Measurements from ENCODE around the gene RDH13.
"Not testable (repeated sequence)": the region's sequence is repeated elsewhere in the genome, so short reads cannot be mapped to it uniquely, and the experiment has no call there.

Gene RDH13

DNA sequence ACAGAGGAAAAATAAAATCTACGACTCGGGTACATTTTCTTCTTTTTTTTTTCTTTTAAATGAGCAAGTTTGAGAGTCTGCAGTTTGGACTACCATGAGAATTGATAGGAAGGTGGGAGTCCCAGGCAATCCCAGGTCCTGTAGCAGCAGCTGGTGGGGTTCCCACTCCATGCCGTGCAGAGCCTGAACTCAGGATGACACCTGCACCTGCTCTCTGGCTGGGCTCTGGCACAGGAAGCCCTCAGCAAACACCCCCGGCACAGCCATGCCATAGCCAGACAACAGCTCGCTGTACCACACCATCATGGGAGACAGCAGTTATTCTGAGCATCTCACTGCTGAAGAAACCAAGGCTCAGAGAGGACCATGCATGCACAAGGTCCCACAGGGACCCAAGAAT lies 18.7 kb downstream of the RDH13 start:
- no peak for DNase-seq

DNA sequence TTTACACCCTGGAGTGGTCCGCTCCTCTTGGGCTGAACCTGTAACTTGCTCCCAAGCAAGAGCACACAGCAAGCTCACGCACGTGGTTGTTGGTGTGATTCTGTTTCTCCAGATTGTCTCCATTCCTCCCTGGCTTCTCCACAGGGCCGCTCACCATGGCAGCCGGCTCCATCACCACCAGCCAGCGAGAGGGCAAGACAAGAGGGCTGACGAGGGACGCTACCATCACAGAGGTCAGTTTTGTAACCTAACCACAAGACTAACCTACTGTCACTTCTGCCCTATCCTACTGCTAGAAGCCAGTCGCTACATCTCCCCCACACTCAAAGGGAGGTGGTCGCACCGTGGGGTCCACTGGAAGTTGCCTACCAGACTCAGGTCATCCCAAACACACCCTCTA lies 20.3 kb downstream of the RDH13 start:
- DNase-seq: no peak

DNA sequence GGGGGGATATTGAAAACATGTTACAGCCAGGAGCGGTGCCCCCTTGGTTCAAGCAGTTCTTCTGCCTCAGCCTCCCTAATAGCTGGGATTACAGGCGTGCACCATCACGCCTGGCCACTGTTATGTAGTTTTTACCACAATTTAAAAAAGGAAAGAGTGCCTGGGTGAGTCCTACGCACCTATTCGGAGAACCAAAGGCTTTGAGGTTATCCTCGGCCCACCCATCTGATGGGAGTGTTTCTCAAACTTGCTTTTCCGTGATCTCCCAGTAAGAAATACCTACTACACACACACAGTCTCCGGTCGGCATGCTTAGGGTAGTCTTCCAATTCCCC lies 20.6 kb downstream of the RDH13 start:
- DNase-seq: no peak

DNA sequence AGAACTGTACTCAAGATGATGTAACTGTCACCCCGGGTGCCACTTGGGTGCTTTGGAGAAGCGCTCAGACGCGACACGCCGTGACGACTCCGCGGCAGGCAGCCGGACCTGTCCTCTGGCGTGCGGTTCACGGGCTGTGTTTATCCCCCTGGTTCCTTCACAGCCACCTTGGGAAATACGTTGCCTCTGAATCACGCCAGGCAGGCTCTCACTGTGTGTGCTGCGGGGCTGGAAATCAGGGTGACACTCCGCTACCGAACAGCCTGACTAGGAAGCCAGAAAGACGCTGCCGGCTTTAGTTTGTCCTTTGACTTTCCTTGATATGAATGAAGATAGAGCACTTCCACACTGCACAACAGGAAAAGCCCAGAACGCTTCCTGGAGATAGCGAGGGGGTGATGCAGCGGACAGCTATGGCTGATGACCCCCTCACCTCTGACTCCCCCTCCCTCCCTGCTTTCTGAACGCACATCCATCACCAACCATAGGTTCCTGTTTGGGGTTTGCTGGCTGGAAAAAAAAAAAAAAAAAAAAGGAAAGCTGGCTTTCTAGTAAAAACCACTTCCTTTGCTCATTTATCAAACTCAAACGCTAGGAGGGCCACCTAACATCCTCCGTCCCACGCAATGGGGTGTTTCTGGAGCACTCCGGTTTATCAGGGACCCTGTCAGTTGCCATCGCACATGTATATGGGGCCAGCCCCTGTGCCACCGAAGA lies 21.2 kb downstream of the RDH13 start:
- no peak for DNase-seq

DNA sequence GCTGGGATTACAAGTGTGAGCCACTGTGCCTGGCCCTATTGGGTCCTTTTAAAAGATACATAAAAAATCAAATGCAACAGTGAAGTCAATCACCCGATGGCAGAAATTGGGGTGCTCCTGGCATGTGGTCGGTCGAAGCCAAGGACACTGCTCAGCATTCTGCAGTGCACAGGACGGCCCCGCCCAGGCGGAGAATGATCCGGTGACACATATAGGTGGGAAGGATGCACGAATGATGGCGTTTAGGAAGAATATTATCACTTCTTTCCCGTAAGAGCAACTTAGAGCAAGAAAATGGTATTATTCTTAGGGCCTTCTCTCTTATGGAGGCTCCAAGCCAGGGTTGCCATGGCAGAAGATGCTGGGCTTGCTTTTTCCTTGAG lies 21.7 kb downstream of the RDH13 start:
- no peak for DNase-seq

DNA sequence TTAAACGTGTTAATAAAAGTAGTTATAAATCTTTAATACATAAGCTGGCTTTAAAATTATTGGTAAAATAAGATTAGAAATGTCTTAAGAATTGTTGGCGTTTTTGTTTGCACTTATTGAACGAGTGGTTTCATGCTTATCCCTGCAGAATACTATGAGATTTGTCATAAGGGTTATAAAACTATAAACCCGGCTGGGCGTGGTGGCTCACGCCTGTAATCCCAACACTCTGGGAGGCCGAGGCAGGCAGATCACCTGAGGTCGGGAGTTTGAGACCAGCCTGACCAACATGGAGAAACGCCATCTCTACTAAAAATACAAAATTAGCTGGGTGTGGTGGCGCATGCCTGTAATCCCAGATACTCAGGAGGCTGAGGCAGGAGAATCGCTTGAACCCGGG lies 22.3 kb downstream of the RDH13 start:
- not testable (repeated sequence) for DNase-seq

DNA sequence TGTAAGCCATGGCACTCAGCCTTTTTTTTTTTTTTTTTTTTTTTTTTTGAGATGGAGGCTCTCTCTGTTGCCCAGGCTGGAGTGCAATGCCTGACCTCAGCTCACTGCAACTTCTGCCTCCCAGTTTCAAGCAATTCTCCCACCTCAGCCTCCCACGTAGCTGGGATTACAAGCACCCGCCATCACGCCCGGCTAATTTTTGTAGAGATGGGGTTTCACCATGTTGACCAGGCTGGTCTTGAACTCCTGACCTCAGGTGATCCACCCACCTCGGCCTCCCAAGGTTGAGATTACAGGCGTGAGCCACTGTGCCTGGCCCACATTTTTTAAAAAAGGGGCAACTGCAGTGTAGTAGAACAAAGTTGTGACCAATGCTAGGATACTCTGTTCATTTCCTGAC lies 25.3 kb downstream of the RDH13 start:
- DNase-seq: not testable (repeated sequence)

DNA sequence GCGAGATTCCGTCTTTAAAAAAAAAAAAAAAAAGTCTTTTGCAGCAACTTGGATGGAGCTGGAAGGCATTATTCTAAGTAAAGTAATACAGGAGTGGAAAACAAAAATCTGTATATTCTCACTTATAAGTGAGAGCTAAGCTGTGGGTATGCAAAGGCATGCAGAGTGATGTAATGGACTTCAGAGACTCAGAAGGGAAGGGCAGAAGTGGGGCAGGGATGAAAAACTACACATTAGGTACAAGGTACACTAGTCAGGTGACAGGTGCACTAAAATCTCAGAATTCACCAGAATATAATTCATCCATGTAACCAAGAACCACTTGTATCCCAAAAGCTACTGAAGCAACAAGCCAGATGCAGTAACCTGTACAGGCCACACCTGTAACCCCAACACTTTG lies 26.9 kb downstream of the RDH13 start:
- DNase-seq: no peak

DNA sequence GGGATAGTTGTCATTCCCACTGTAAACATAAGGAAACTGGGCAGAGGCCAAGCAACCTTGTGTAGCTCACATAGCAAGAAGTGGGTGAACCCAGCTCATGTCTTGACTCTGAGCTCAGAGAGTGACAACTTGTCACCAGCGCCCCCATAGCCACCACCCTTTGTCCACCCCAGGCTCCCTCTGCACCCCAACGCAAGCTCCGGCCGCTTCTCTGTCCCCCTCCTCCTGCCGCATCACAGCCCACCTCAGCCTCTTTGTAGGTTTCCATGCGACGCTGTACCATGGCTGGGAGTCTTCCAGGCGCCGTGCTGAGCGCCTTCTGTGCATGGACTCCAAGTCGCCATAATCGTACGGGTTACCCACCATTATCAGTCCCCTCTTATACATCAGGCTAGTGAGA lies 28.2 kb downstream of the RDH13 start:
- no peak for DNase-seq

DNA sequence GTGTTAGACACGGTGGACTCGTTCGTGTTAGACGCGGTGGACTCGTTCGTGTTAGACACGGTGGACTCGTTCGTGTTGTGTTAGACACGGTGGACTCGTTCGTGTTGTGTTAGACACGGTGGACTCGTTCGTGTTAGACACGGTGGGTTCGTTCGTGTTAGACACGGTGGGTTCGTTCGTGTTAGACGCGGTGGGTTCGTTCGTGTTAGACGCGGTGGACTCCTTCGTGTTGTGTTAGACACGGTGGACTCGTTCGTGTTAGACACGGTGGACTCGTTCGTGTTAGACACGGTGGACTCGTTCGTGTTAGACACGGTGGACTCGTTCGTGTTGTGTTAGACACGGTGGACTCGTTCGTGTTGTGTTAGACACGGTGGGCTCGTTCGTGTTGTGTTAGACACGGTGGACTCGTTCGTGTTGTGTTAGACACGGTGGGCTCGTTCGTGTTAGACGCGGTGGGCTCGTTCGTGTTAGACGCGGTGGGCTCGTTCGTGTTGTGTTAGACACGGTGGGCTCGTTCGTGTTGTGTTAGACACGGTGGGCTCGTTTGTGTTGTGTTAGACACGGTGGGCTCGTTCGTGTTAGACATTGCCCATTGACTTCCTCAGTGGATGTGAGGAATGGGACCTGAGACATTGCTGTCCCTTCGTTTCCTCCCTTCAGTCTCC lies 29.8 kb downstream of the RDH13 start:
- DNase-seq: not testable (repeated sequence)

DNA sequence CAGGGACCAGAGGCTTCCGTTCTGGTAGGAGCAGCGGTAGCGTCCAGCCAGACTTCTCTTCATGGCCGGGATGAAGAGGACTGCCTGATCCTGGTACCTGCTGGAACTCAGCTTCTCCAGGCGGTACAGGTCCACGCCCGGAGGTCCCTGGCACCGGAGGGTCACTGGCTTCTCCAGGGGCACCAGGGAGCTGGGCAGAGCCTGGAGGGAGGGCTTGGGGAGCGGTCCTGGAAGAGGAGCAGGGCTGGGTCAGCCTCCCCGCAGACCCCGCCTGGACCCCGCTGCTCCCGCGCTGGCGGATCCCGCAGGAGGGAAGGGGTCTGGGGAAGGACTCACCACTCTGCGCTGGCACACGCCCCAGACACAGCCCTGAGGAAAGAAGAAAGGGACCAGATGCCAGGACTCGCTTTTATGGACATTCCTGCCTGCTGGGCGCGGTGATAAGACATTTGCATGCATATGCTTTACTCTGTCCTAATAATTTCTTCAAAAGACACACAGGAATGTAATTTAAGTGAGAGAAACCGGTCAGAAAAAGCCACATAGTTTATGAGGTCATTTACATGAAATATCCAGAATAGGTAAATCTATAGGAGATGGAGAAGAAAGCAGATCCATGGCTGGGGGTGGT lies 30.7 kb downstream of the RDH13 start:
- no peak for DNase-seq

DNA sequence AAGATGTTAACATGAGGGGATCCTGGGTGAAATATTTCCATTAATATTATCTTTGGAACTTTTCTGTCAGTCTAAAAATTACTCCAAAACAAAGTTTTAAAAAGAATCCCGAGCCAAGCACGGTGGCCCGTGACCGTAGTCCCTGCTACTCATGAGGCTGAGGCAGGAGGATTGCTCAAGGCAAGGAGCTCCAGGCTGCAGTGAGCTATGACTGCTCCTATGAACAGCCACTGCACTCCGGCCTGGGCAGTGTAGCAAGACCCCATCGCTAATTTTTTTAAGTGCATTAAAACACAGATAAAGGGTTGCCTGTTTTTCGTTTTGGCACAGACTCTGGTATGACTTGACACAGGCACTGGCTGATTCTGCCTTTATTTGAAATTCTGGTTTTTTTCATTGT lies 31.8 kb downstream of the RDH13 start:
- no peak for DNase-seq

DNA sequence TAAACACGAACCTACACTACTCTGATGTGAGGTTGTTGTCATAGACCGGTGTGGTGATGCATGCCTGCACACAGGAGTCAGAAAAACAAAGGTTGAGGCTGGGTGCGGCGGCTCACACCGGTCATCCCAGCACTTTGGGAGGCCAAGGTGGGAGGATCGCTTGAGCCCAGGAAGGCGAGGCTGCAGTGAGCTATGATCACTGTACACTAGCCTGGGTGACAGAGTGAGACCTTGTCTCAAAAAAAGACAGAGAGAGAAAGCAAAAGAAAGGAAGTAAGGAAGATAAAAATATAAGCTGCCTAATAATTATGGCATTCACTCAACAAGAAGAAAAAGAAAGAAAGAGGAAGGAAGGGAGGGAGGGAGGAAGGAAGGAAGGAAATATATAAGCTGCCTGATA lies 34.2 kb downstream of the RDH13 start:
- DNase-seq: no peak

DNA sequence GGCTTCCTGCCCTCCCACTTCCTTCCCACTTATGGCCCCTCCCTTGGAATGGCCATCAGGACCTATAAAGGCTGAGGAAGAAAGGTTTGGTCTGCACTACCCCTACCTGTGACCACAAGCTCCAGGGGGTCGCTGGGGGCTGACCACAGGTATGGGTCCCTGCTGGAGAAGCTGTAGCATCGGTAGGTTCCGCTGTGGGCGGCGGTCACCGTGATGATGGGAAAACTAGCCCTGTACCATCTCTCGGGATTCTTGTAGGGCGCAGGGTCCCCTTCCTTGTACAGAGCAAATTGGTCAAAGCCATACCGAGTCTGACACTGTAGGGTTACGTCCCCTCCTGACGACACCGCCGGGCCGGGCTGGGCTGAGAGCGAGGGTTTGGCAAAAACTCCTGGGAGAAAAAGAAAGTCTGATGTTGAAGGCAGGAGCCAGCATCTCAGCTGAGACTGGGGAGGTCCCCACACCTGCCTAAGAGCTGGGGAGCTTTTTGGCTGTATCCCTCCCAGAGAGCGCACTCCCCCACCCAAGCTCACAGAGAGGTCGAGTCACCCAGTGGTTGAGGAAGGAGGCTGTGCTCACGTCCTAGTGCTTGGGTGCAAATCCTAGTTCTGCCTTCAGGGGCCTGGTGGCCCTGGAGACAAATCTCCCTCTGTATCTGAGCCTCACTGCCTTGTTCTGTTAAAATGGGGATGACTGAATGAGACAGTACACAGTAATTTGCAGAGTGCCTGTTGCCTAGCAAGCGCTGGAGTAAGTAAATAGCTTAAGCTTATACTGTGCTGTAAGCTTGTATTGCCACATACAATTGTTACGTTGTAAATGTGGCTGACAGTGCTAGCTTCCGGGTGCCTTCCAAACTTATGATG lies 35.2 kb downstream of the RDH13 start:
- no peak for DNase-seq

DNA sequence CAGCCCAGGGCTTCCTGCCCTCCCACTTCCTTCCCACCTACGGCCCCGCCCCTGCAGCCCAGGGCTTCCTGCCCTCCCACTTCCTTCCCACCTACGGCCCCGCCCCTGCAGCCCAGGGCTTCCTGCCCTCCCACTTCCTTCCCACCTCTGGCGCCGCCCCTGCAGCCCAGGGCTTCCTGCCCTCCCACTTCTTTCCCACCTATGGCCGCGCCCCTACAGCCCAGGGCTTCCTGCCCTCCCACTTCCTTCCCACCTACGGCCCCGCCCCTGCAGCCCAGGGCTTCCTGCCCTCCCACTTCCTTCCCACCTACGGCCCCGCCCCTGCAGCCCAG lies 35.8 kb downstream of the RDH13 start:
- not testable (repeated sequence) for DNase-seq

DNA sequence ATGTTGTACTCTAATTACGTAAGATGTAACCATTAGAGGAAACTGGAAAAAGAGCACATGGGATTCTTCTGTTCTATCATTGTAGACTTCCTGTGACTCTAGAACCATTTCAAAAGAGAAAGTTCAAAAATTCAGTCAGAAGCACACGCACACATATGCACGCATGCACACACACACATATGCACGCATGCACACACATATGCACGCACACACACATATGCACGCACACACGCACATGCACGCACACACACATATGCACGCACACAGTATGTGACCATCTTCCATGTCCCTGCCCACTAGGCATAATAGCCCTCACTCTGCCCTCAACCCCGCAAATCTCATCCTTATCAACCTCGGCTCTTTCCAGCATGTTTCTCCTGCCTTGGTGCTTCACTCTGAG lies 38.8 kb downstream of the RDH13 start:
- DNase-seq: no peak

DNA sequence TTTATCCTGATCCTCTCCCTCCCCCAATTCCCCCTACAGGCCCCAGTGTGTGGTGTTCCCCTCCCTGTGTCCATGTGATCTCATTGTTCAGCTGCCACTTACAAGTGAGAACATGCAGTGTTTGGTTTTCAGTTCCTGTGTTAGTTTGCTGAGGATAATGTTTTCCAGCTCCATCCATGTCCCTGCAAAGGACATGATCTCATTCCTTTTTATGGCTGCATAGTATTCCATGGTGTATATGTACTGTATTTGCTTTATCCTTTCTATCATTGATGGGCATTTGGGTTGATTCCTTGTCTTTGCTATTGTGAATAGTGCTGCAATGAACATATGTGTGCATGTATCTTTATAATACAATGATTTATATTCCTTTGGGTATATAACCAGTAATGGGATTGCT lies 42.6 kb downstream of the RDH13 start:
- not testable (repeated sequence) for DNase-seq

DNA sequence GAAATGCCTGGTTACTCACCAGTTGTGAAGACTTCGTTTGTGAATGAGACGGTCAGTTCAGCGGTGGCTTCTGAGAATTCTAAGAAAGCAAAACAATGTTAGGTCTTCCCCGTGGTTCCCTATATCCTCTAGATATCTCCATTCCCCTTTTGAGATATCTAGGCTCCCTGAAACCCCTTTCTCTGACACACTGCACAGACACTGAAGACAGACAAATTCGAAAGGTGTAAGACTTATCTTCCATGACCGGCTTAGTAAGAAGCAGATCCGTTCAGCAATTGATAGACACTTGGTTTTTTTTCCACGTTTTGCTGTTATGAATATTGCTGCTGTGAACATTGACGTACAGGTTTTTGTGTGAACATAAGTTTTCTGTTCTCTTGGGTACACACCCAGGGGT lies 44.3 kb downstream of the RDH13 start:
- no peak for DNase-seq

DNA sequence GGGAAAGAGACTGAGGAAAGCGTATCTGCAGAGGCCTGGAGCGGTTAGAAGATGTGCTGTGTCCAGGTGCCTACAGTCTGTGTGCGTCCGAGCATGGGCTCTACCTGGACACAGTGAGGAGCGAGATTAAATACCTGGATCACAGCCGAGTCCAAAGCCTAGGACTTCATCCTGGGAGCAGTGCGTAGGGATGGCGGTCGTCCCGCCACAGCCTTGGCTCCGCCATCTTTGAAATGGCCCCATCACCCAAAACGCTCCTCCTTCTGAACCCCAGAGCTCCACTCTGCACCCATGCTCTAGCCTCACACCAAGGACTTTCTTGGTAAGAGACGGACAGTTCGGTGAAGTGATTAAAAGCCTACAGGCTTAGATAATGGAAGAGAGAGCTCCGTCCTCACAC lies 44.7 kb downstream of the RDH13 start:
- no peak for DNase-seq

DNA sequence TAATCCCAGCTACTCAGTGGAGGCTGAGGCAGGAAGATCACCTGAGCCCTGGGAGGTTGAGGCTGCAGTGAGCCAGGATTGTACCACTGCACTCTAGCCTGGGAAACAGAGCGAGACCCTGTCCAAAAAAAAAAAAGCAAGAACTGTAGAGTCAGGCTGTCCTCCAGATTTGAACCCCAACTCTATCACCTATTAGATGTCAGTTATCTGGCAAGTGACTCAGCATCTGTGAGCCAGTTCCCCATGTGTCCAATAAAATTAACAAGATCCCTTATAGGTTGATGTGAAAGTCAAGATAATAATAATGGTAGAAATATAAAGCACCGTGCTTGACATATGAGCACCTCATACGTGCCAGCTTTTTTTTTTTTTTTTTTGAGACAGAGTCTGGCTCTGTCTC lies 46.9 kb downstream of the RDH13 start:
- no peak for DNase-seq

DNA sequence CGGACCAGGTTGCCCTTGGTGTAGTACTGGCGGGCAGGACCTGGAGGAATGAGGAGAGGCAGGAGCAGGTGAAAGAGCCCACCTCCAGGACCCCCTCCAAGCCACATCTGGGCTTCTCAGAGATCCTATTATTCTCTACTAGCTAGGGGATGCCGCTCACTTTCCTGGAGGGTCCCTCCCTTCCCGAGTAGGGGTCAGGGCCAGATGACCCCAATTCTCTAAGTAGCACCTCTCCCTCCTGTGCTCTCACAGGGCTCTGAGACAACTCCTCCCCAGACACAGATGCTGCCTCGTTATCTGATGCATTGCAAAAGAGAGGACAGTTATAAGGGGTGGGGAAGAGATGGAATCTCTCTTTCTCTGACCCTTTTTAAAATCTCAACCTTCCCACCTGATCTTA lies 47.8 kb downstream of the RDH13 start:
- no peak for DNase-seq

DNA sequence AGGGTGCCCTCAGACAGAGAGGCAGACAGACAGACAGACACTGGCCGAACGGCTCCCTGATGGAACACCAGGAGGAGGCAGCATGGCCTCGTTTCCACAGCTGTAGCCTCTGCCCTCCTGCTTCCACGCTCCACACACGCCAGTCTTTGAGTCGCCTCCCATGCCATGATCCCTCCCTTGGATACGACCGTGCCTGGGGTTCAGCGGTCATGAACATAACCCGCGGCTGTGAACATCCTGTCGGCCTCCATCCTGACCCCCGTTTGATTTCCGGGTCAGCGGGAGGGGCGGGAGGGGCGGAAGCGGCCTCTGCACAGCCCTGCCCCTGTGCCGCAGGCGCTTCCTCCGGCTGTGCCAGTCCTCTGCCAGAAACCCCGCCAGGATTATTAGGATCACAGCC lies 48.2 kb downstream of the RDH13 start:
- peak; percentile 3 for DNase-seq

DNA sequence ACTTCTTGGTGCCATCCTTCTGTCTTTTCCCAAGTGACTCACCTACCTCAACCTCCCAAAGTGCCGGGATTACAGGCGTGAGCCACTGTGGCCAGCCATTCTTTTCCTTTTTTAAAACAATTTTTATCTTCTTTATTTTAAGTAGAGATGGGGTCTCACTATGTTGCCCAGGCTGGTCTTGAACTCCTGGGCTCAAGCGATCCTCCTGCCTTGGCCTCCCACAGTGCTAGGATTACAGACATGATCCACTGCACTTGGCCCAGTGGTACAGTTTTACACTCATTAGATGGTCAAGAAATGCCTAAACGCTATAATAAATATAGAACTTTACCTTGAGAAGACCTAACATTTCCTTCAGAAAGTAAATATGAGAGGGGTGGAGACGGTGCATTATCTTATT lies 49.4 kb downstream of the RDH13 start:
- no peak for DNase-seq

DNA sequence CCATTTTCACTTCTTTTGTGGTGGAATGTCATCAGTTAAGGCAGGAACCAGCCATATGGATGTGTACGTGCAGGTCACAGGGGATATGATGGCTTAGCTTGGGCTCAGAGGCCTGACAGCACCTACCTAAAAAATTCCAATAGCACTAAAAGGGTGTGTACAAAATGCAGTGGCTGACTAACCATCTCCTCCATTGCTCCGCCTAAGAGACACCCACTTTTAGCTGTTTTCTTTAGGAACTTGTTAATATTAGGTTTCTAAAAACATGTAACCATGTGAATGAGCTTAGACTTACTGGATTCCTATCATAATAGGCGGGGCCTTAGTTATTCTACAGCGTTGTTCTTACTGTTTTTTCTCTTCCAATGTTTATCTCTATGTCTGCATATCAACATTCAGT lies 50.6 kb downstream of the RDH13 start:
- no peak for DNase-seq

Data from eye (tissue), 1 donor.